ENCODE measurements around the gene ZNF207. TPM values are rescaled to one million over a fixed set of nuclear protein-coding genes. Genes with fewer than 3 reads are reported as not detected.

ZNF207 gene
- total and polyA plus RNA-seq, 2 donors (not counting 1 experiment from before 2014, with no cell fraction given) = 135 to 314 TPM

GRCh38 chr17:32323811-32324491 is 26.0 kb upstream of the ZNF207 start:
- DNase-seq (peak; percentile 46), ATAC-seq (ENCODE audit: low read depth) (no peak)
- Mint-ChIP-seq H3K9me3 (ENCODE audit: insufficient read depth) (no peaks in the 10 kb centered on the region), H3K27me3 (no peaks in the 10 kb centered on the region), H3K4me3 (peak overlapping the region; percentile 37), H3K27ac (no peak overlapping the region), H3K4me1 (peaks cover 19% of the 10 kb centered on the region)
- Histone ChIP-seq H2AFZ (ENCODE audit: insufficient read depth, low read depth, low read length, poor library complexity, severe bottlenecking) (peak overlapping the region; percentile 62), H3K27me3 (replicated peaks in 1 of 4; ENCODE audit: control extremely low read depth in 1 of 4, control insufficient read depth in 3 of 4, insufficient read depth in 4 of 4, low read length in 3 of 4) (no peaks in the 10 kb centered on the region), H3K9ac (ENCODE audit: low read length) (peak overlapping the region; percentile 30), H4K20me1 (ENCODE audit: control insufficient read depth, insufficient read depth, low read length, poor library complexity, severe bottlenecking) (no peaks in the 10 kb centered on the region), H3K4me1 (ENCODE audit: control insufficient read depth in 2 of 2, insufficient read depth in 2 of 2, low read length in 2 of 2) (peaks cover 15 to 21% of the 10 kb centered on the region in 2 donors), H3K4me3 (ENCODE audit: control extremely low read depth in 1 of 5, extremely low read depth in 1 of 5, insufficient read depth in 1 of 5, low read depth in 2 of 5, low read length in 4 of 5) (peak overlapping the region in 2 of 5 experiments; percentile 29 to 35), H3K4me2 (replicated peaks; ENCODE audit: low read depth, low read length, poor library complexity, severe bottlenecking) (peak overlapping the region; percentile 58), H3K9me3 (ENCODE audit: control extremely low read depth in 1 of 3, control insufficient read depth in 2 of 3, insufficient read depth in 1 of 3, low read length in 2 of 3) (no peaks in the 10 kb centered on the region), H3K36me3 (replicated peaks in 1 of 2; ENCODE audit: control extremely low read depth in 1 of 2, control insufficient read depth in 1 of 2, extremely low read depth in 1 of 2, insufficient read depth in 2 of 2, low read length in 1 of 2) (no peaks in the 10 kb centered on the region), H3K27ac (ENCODE audit: low read length in 2 of 2) (no peak overlapping the region), H3K79me2 (ENCODE audit: control insufficient read depth, insufficient read depth, low read length) (no peaks in the 10 kb centered on the region)
- no peak for TF ChIP-seq EZH2 (IDR thresholded peaks at IDR 0.05; ENCODE audit: borderline replicate concordance, insufficient read depth, low read depth, low read length, poor library complexity, severe bottlenecking)
- TF ChIP-seq CTCF (IDR thresholded peaks at IDR 0.05) = no peak
- CTCF ChIA-PET = interaction anchor here (1.1 to 1.3 kb wide), 2 partner anchors 10 to 71 kb away, joined by 3 read pairs; no protein-coding TSS in a partner anchor
- POLR2A ChIA-PET = no interaction called here
- WGBS (ENCODE audit: insufficient coverage) = 61% methylated on average over 8 of the region's 11 CpGs
- intact Hi-C loops (cut with micrococcal nuclease) = no loop called here

GRCh38 chr17:32327911-32328310 is 22.0 kb upstream of the ZNF207 start:
- no peak overlapping the region for H3K4me3 ChIP-seq (ENCODE audit: control extremely low read depth in 1 of 5, extremely low read depth in 1 of 5, insufficient read depth in 1 of 5, low read depth in 2 of 5, low read length in 4 of 5)
- no peaks in the 10 kb centered on the region for H3K36me3 ChIP-seq (replicated peaks in 1 of 2; ENCODE audit: control extremely low read depth in 1 of 2, control insufficient read depth in 1 of 2, extremely low read depth in 1 of 2, insufficient read depth in 2 of 2, low read length in 1 of 2)
- ChIA-PET CTCF (interaction anchor here (2.3 kb wide), 1 partner anchor 9 kb away, joined by 9 read pairs; no protein-coding TSS in a partner anchor), POLR2A (no interaction called here)
- H3K27me3 ChIP-seq (replicated peaks in 1 of 4; ENCODE audit: control extremely low read depth in 1 of 4, control insufficient read depth in 3 of 4, insufficient read depth in 4 of 4, low read length in 3 of 4) = no peaks in the 10 kb centered on the region
- no peaks in the 10 kb centered on the region for H3K79me2 ChIP-seq (ENCODE audit: control insufficient read depth, insufficient read depth, low read length)
- no peaks in the 10 kb centered on the region for H3K9me3 ChIP-seq (ENCODE audit: control extremely low read depth in 1 of 3, control insufficient read depth in 2 of 3, insufficient read depth in 1 of 3, low read length in 2 of 3)
- no peak for ATAC-seq (ENCODE audit: low read depth)
- no peaks in the 10 kb centered on the region for H4K20me1 ChIP-seq (ENCODE audit: control insufficient read depth, insufficient read depth, low read length, poor library complexity, severe bottlenecking)
- H3K4me1 Mint-ChIP-seq = peaks cover 8% of the 10 kb centered on the region
- no peak overlapping the region for H3K27ac Mint-ChIP-seq
- H3K27ac ChIP-seq (ENCODE audit: low read length in 2 of 2) = no peak overlapping the region
- no peaks in the 10 kb centered on the region for H3K9me3 Mint-ChIP-seq (ENCODE audit: insufficient read depth)
- no peak overlapping the region for H2AFZ ChIP-seq (ENCODE audit: insufficient read depth, low read depth, low read length, poor library complexity, severe bottlenecking)
- no peak overlapping the region for H3K9ac ChIP-seq (ENCODE audit: low read length)
- H3K4me2 ChIP-seq (replicated peaks; ENCODE audit: low read depth, low read length, poor library complexity, severe bottlenecking) = no peak overlapping the region
- whole genome bisulfite sequencing (ENCODE audit: insufficient coverage) = 100% methylated on average over 1 of the region's 1 CpG
- no peak overlapping the region for H3K4me3 Mint-ChIP-seq
- DNase-seq = no peak
- H3K4me1 ChIP-seq (ENCODE audit: control insufficient read depth in 2 of 2, insufficient read depth in 2 of 2, low read length in 2 of 2) = peaks cover 9 to 10% of the 10 kb centered on the region in 2 donors
- intact Hi-C loops (cut with micrococcal nuclease) = no loop called here
- H3K27me3 Mint-ChIP-seq = no peaks in the 10 kb centered on the region
- TF ChIP-seq EZH2 (IDR thresholded peaks at IDR 0.05; ENCODE audit: borderline replicate concordance, insufficient read depth, low read depth, low read length, poor library complexity, severe bottlenecking) (no peak), CTCF (IDR thresholded peaks at IDR 0.05) (no peak)

Data from B cell (primary cell).